CD4-positive, CD25-positive, alpha-beta regulatory T cell (primary cell): ENCODE data around the gene CAPN5. TPM values are rescaled to one million over a fixed set of nuclear protein-coding genes. Genes with fewer than 3 reads are reported as not detected.
"Not testable (repeated sequence)": the region's sequence is repeated elsewhere in the genome, so short reads cannot be mapped to it uniquely, and the experiment has no call there.

ENCODE experiments used
- ATAC-seq, 2 donors: fragments of 150-1000 bp; cut with Tn5 transposase; one replicate each; pipeline ENCODE4 v1.10.0; 2021; ENCODE audit warnings: low read depth in 2 of 2, moderate number of reproducible peaks in 2 of 2, moderate library complexity in 1 of 2
- DNase-seq, 3 donors: peaks; one replicate each; pipeline versions ENCODE4 v3.0.0 to v3.0.0-alpha.2; 2012 to 2022; ENCODE audit warnings: mixed read lengths in 1 of 3
- H3K27ac ChIP-seq: one replicate; pipeline ENCODE4 v1.7.0; 2013; ENCODE audit warnings: mild to moderate bottlenecking, low read length; ENCODE audit not compliant: insufficient read depth, poor library complexity, severe bottlenecking
- H3K27me3 ChIP-seq: one replicate; pipeline ENCODE4 v1.7.0; 2013; ENCODE audit warnings: low read length; ENCODE audit not compliant: control insufficient read depth, insufficient read depth
- H3K36me3 ChIP-seq: one replicate; pipeline ENCODE4 v1.7.0; 2013; ENCODE audit warnings: mild to moderate bottlenecking, low read length, moderate library complexity; ENCODE audit not compliant: control insufficient read depth, insufficient read depth
- H3K4me1 ChIP-seq: 2 replicates; pipeline ENCODE4 v1.7.0; 2013; ENCODE audit warnings: mild to moderate bottlenecking, low read length; ENCODE audit not compliant: insufficient read depth, control insufficient read depth, poor library complexity, severe bottlenecking
- H3K4me3 ChIP-seq: one replicate; pipeline ENCODE4 v1.7.0; 2013; ENCODE audit warnings: low read depth, mild to moderate bottlenecking, low read length, moderate library complexity
- H3K9me3 ChIP-seq, 2 experiments: 1 replicate in 1 of 2; 2 replicates in 1 of 2; pipeline ENCODE4 v1.7.0; 2013; ENCODE audit warnings: low read length in 2 of 2, mild to moderate bottlenecking in 1 of 2, moderate library complexity in 1 of 2; ENCODE audit not compliant: control insufficient read depth in 2 of 2
- H3K27ac Mint-ChIP-seq, 3 donors: one replicate each; pipeline ENCODE4 v1.8.0; 2020 to 2022; ENCODE audit warnings: mild to moderate bottlenecking in 3 of 3, mixed read lengths in 3 of 3, moderate library complexity in 2 of 3
- H3K27me3 Mint-ChIP-seq: one replicate; pipeline ENCODE4 v1.8.0; 2022; ENCODE audit warnings: mild to moderate bottlenecking, mixed read lengths
- H3K36me3 Mint-ChIP-seq: one replicate; pipeline ENCODE4 v1.8.0; 2020; ENCODE audit warnings: mixed read lengths
- H3K4me1 Mint-ChIP-seq, 4 donors: one replicate each; pipeline ENCODE4 v1.8.0; 2020 to 2022; ENCODE audit warnings: mixed read lengths in 4 of 4, mild to moderate bottlenecking in 1 of 4
- H3K4me3 Mint-ChIP-seq, 4 donors: one replicate each; pipeline ENCODE4 v1.8.0; 2020 to 2022; ENCODE audit warnings: mild to moderate bottlenecking in 4 of 4, mixed read lengths in 4 of 4, moderate library complexity in 3 of 4
- H3K9me3 Mint-ChIP-seq, 7 donors: one replicate each; pipeline ENCODE4 v1.8.0; 2020 to 2022; ENCODE audit warnings: mixed read lengths in 7 of 7, mild to moderate bottlenecking in 3 of 7, moderate library complexity in 2 of 7
- polyA plus RNA-seq, 4 donors: library from polyadenylated mRNA; unstranded; fragments of 300-500 nt; fragmentation: Illumina TruSeq; gene quantifications; one replicate each; pipeline ENCODE4 v1.2.3, GENCODE V29; 2021
- total RNA-seq: library from RNA; stranded (reverse); gene quantifications from one replicate; pipeline ENCODE4 v1.2.3, GENCODE V29; 2022

CAPN5 gene
- total and polyA plus RNA-seq, 5 donors from 2014 or later: 0.74 to 2.8 (median 1.2) TPM

GRCh38 chr11:77059806-77060205 is 7.0 kb upstream of the CAPN5 start:
- Mint-ChIP-seq H3K36me3 (no peaks in the 10 kb centered on the region), H3K9me3 (peaks cover 0 to 16% (median 0%) of the 10 kb centered on the region in 7 donors), H3K27ac (no peak overlapping the region), H3K4me1 (no peaks in the 10 kb centered on the region), H3K4me3 (no peak overlapping the region), H3K27me3 (peaks cover 6% of the 10 kb centered on the region)
- Histone ChIP-seq H3K9me3 (peaks cover 0 to 14% of the 10 kb centered on the region in 2 experiments), H3K27ac (no peak overlapping the region), H3K4me1 (no peaks in the 10 kb centered on the region), H3K27me3 (no peaks in the 10 kb centered on the region), H3K36me3 (no peaks in the 10 kb centered on the region), H3K4me3 (no peak overlapping the region)
- no peak for ATAC-seq
- DNase-seq: no peak

GRCh38 chr11:77060234-77060633 is 6.5 kb upstream of the CAPN5 start:
- no peaks in the 10 kb centered on the region for H3K36me3 Mint-ChIP-seq
- Histone ChIP-seq H3K27ac (no peak overlapping the region), H3K4me1 (no peaks in the 10 kb centered on the region), H3K27me3 (no peaks in the 10 kb centered on the region), H3K9me3 (peaks cover 0 to 14% of the 10 kb centered on the region in 2 experiments), H3K4me3 (no peak overlapping the region), H3K36me3 (no peaks in the 10 kb centered on the region)
- peaks cover 0 to 12% (median 0%) of the 10 kb centered on the region in 7 donors for H3K9me3 Mint-ChIP-seq
- H3K4me3 Mint-ChIP-seq: no peak overlapping the region
- peak overlapping the region in 1 of 3 donors; percentile 52 for H3K27ac Mint-ChIP-seq
- ATAC-seq (no peak), DNase-seq (no peak)
- no peaks in the 10 kb centered on the region for H3K4me1 Mint-ChIP-seq
- H3K27me3 Mint-ChIP-seq: peaks cover 6% of the 10 kb centered on the region

GRCh38 chr11:77061258-77061657 is 5.5 kb upstream of the CAPN5 start:
- H3K36me3 Mint-ChIP-seq: not testable (repeated sequence)

GRCh38 chr11:77062924-77063323 is 3.8 kb upstream of the CAPN5 start:
- Histone ChIP-seq H3K4me1 (peaks cover 17% of the 10 kb centered on the region), H3K9me3 (no peaks in the 10 kb centered on the region), H3K4me3 (no peak overlapping the region), H3K27ac (no peak overlapping the region), H3K27me3 (no peaks in the 10 kb centered on the region), H3K36me3 (no peaks in the 10 kb centered on the region)
- Mint-ChIP-seq H3K9me3 (peaks cover 0 to 3% (median 0%) of the 10 kb centered on the region in 7 donors), H3K27me3 (peaks cover 6% of the 10 kb centered on the region), H3K36me3 (no peaks in the 10 kb centered on the region), H3K27ac (no peak overlapping the region), H3K4me3 (peak overlapping the region in 1 of 4 donors; percentile 78), H3K4me1 (peaks cover 0 to 10% (median 4%) of the 10 kb centered on the region in 4 donors)
- ATAC-seq (no peak), DNase-seq (no peak)

More at GRCh38 chr11:77061258-77061657, 5.5 kb upstream of the CAPN5 start:
- not testable (repeated sequence) for H3K9me3 Mint-ChIP-seq, DNase-seq, H3K36me3 ChIP-seq, H3K4me1 ChIP-seq, H3K27ac Mint-ChIP-seq, H3K4me3 ChIP-seq, H3K4me1 Mint-ChIP-seq, H3K9me3 ChIP-seq, H3K27me3 ChIP-seq, H3K4me3 Mint-ChIP-seq, ATAC-seq, H3K27me3 Mint-ChIP-seq, H3K27ac ChIP-seq

- no peak overlapping the region for H3K27ac Mint-ChIP-seq
- H3K27ac ChIP-seq: no peak overlapping the region
- H3K4me1 Mint-ChIP-seq: peaks cover 0 to 11% (median 4%) of the 10 kb centered on the region in 4 donors
- DNase-seq (no peak), ATAC-seq (no peak)
- peaks cover 17% of the 10 kb centered on the region for H3K4me1 ChIP-seq
- no peaks in the 10 kb centered on the region for H3K9me3 ChIP-seq
- no peaks in the 10 kb centered on the region for H3K36me3 ChIP-seq
- H3K27me3 ChIP-seq: no peaks in the 10 kb centered on the region
- H3K36me3 Mint-ChIP-seq: no peaks in the 10 kb centered on the region
- peak overlapping the region in 2 of 4 donors; percentile 48 to 78 for H3K4me3 Mint-ChIP-seq
- peaks cover 6% of the 10 kb centered on the region for H3K27me3 Mint-ChIP-seq
- no peak overlapping the region for H3K4me3 ChIP-seq
- H3K9me3 Mint-ChIP-seq: peaks cover 0 to 3% (median 0%) of the 10 kb centered on the region in 7 donors
These were observed 3.4 kb upstream of the CAPN5 start for GRCh38 chr11:77063407-77063806.

- no peak overlapping the region for H3K4me3 ChIP-seq
- no peak for DNase-seq
- no peak for ATAC-seq
- no peak overlapping the region for H3K27ac ChIP-seq
- H3K9me3 ChIP-seq: no peaks in the 10 kb centered on the region
- peaks cover 0 to 3% (median 0%) of the 10 kb centered on the region in 7 donors for H3K9me3 Mint-ChIP-seq
- H3K4me1 ChIP-seq: peaks cover 17% of the 10 kb centered on the region
- no peaks in the 10 kb centered on the region for H3K36me3 ChIP-seq
- peak overlapping the region in 1 of 3 donors; percentile 11 for H3K27ac Mint-ChIP-seq
- no peaks in the 10 kb centered on the region for H3K36me3 Mint-ChIP-seq
- peaks cover 6% of the 10 kb centered on the region for H3K27me3 Mint-ChIP-seq
- H3K27me3 ChIP-seq: no peaks in the 10 kb centered on the region
- H3K4me1 Mint-ChIP-seq: peaks cover 0 to 12% (median 4%) of the 10 kb centered on the region in 4 donors
- H3K4me3 Mint-ChIP-seq: peak overlapping the region in 1 of 4 donors; percentile 90
These were observed 2.9 kb upstream of the CAPN5 start for GRCh38 chr11:77063861-77064260.

GRCh38 chr11:77064648-77065217 is 2.0 kb upstream of the CAPN5 start:
- H3K9me3 ChIP-seq: no peaks in the 10 kb centered on the region
- Mint-ChIP-seq H3K27me3 (peaks cover 6% of the 10 kb centered on the region), H3K4me1 (peaks cover 0 to 12% (median 4%) of the 10 kb centered on the region in 4 donors), H3K27ac (no peak overlapping the region), H3K9me3 (peaks cover 0 to 3% (median 0%) of the 10 kb centered on the region in 7 donors), H3K36me3 (no peaks in the 10 kb centered on the region), H3K4me3 (peak overlapping the region; percentile 65 to 92 (median 84))
- DNase-seq: no peak
- peaks cover 17% of the 10 kb centered on the region for H3K4me1 ChIP-seq
- no peak overlapping the region for H3K27ac ChIP-seq
- no peak overlapping the region for H3K4me3 ChIP-seq
- no peaks in the 10 kb centered on the region for H3K36me3 ChIP-seq
- no peaks in the 10 kb centered on the region for H3K27me3 ChIP-seq
- ATAC-seq: no peak

GRCh38 chr11:77065878-77066228 is 918 bp upstream of the CAPN5 start:
- H3K36me3 ChIP-seq: no peaks in the 10 kb centered on the region
- no peaks in the 10 kb centered on the region for H3K9me3 ChIP-seq
- peaks cover 6% of the 10 kb centered on the region for H3K27me3 Mint-ChIP-seq
- H3K4me3 ChIP-seq: peak overlapping the region; percentile 19
- peaks cover 17% of the 10 kb centered on the region for H3K4me1 ChIP-seq
- H3K9me3 Mint-ChIP-seq: peaks cover 0 to 3% (median 0%) of the 10 kb centered on the region in 7 donors
- no peak overlapping the region for H3K27ac ChIP-seq
- H3K36me3 Mint-ChIP-seq: no peaks in the 10 kb centered on the region
- no peaks in the 10 kb centered on the region for H3K27me3 ChIP-seq
- peak overlapping the region; percentile 88 to 97 (median 91) for H3K4me3 Mint-ChIP-seq
- ATAC-seq: no peak
- no peak for DNase-seq
- peaks cover 0 to 12% (median 4%) of the 10 kb centered on the region in 4 donors for H3K4me1 Mint-ChIP-seq
- peak overlapping the region in 1 of 3 donors; percentile 87 for H3K27ac Mint-ChIP-seq
